PC-3 (cell line): Measurements from ENCODE around the gene CST6. TPM values are rescaled to one million over a fixed set of nuclear protein-coding genes. Genes with fewer than 3 reads are reported as not detected.

Experiments used
- ATAC-seq: fragments of 200-7000 bp; cut with Tn5 transposase; 2 replicates; pipeline ENCODE4 v1.9.1; 2020; ENCODE audit warnings: mild to moderate bottlenecking, moderate library complexity
- BruUV-seq: library from RNA; stranded (reverse); fragments of 400-500 nt; replicated peaks from 2 replicates; lab custom pipeline; 2021; lab: Mats Ljungman, UMichigan
- CTCF ChIA-PET: fragments of 300-600 bp; sonication (Branson Sonifier 250); formaldehyde crosslinking; loops from one replicate; lab custom pipeline; 2022; ENCODE audit warnings: antibody characterized with exemption; lab: Charles Lee
- POLR2A ChIA-PET: fragments of 300-600 bp; sonication (Branson Sonifier 250); formaldehyde crosslinking; loops from one replicate; lab custom pipeline; 2022; ENCODE audit warnings: antibody characterized with exemption; ENCODE audit not compliant: unreplicated experiment; lab: Charles Lee
- DNase-seq: peaks from one replicate; pipeline ENCODE4 v3.0.0-alpha.2; 2015
- H2AFZ ChIP-seq: fragments of 300-600 bp; sonication (generic); 2 replicates; pipeline ENCODE4 v1.6.0; 2016; ENCODE audit warnings: antibody characterized with exemption, low read length
- H3F3A ChIP-seq: fragments of 300-600 bp; sonication (generic); one replicate; pipeline ENCODE4 v1.6.0; 2017; ENCODE audit warnings: antibody characterized with exemption, low read length, control low read depth, mild to moderate bottlenecking; ENCODE audit not compliant: unreplicated experiment
- H3K27ac ChIP-seq: fragments of 300-600 bp; sonication (generic); 2 replicates; pipeline ENCODE4 v1.5.1; 2016; ENCODE audit warnings: mild to moderate bottlenecking, low read length
- H3K27me3 ChIP-seq: fragments of 300-600 bp; sonication (generic); 2 replicates; pipeline ENCODE4 v1.6.1; 2016; ENCODE audit warnings: low read length, mixed read lengths
- H3K36me3 ChIP-seq: fragments of 300-600 bp; sonication (generic); 2 replicates; pipeline ENCODE4 v1.6.1; 2016; ENCODE audit warnings: low read depth, mixed run types, low read length, mixed read lengths
- H3K4me1 ChIP-seq: fragments of 300-600 bp; sonication (generic); 2 replicates; pipeline ENCODE4 v1.5.1; 2016; ENCODE audit warnings: low read length; ENCODE audit not compliant: insufficient read depth
- H3K4me2 ChIP-seq: fragments of 300-600 bp; sonication (generic); 2 replicates; pipeline ENCODE4 v1.6.0; 2016; ENCODE audit warnings: low read length
- H3K4me3 ChIP-seq: fragments of 300-600 bp; sonication (generic); 2 replicates; pipeline ENCODE4 v1.5.1; 2016; ENCODE audit warnings: mild to moderate bottlenecking, low read length, mixed read lengths
- H3K79me2 ChIP-seq: fragments of 300-600 bp; sonication (generic); 2 replicates; pipeline ENCODE4 v1.6.1; 2017; ENCODE audit warnings: low read length, mixed read lengths
- H3K9ac ChIP-seq: fragments of 300-600 bp; sonication (generic); 2 replicates; pipeline ENCODE4 v1.6.0; 2016; ENCODE audit warnings: mild to moderate bottlenecking, low read length
- H3K9me2 ChIP-seq: fragments of 300-600 bp; sonication (generic); replicated peaks from 2 replicates; pipeline ENCODE4 v1.6.1; 2016; ENCODE audit warnings: mixed run types, low read length, mixed read lengths
- H3K9me3 ChIP-seq: fragments of 300-600 bp; sonication (generic); 2 replicates; pipeline ENCODE4 v1.6.1; 2016; ENCODE audit warnings: low read length, mixed read lengths
- H4K20me1 ChIP-seq: fragments of 300-600 bp; sonication (generic); 2 replicates; pipeline ENCODE4 v1.6.1; 2016; ENCODE audit warnings: low read length, mixed read lengths
- CTCF ChIP-seq: fragments of 300-600 bp; sonication (generic); conservative IDR thresholded peaks from 2 replicates; pipeline ENCODE4 v1.5.1; 2017; ENCODE audit warnings: antibody characterized with exemption, low read depth, mild to moderate bottlenecking, low read length
- EZH2 ChIP-seq: fragments of 300-600 bp; sonication (generic); IDR thresholded peaks from one replicate; pipeline ENCODE4 v1.6.1; 2017; ENCODE audit warnings: antibody characterized with exemption, mild to moderate bottlenecking, low read length; ENCODE audit not compliant: unreplicated experiment
- EZH2phosphoT487 ChIP-seq: fragments of 300-600 bp; sonication (generic); IDR thresholded peaks from 2 replicates; pipeline ENCODE4 v1.6.1; 2018; ENCODE audit warnings: mild to moderate bottlenecking, antibody characterized with exemption, low read length, borderline replicate concordance
- intact Hi-C: fragments of 100-400 bp; cut with micrococcal nuclease; formaldehyde crosslinking; loops from 2 replicates; pipeline ENCODE4 v1.9.0; 2023
- total RNA-seq: library from RNA; depleted of rRNA; stranded (reverse); fragments of >200 nt; gene quantifications from 2 replicates; pipeline ENCODE4 v1.2.3, GENCODE V29; 2014

The CST6 gene
- total RNA-seq, 1 experiment from 2014 or later, result 84.2 TPM

- no peak for TF ChIP-seq CTCF
- no peak; the same call in 1 of the 2 replicates for TF ChIP-seq EZH2phosphoT487
- TF ChIP-seq EZH2, result no peak
- Histone ChIP-seq H3F3A (no peaks in the 10 kb centered on the region), H3K36me3 (no peaks in the 10 kb centered on the region), H3K4me3 (peak overlapping the region; percentile 59), H3K9ac (no peak overlapping the region), H3K9me2 (no peaks in the 10 kb centered on the region), H3K4me2 (peak overlapping the region; percentile 84), H3K27me3 (no peaks in the 10 kb centered on the region), H4K20me1 (no peaks in the 10 kb centered on the region), H3K27ac (no peak overlapping the region), H2AFZ (peak overlapping the region; percentile 75), H3K4me1 (peaks cover 49% of the 10 kb centered on the region), H3K79me2 (no peaks in the 10 kb centered on the region), H3K9me3 (no peaks in the 10 kb centered on the region)
- no peak for ATAC-seq
- intact Hi-C loops, result no loop called here
- ChIA-PET POLR2A (no interaction called here), CTCF (no interaction called here)
- BruUV-seq, result no TSS peak
- DNase-seq, result no peak
Observed at GRCh38 chr11:66012371-66012945, 650 bp downstream of the CST6 start.

- intact Hi-C loops, result no loop called here
- Histone ChIP-seq H4K20me1 (no peaks in the 10 kb centered on the region), H3K79me2 (no peaks in the 10 kb centered on the region), H3K27me3 (no peaks in the 10 kb centered on the region), H3K36me3 (no peaks in the 10 kb centered on the region), H3K9me3 (no peaks in the 10 kb centered on the region), H3K9ac (no peak overlapping the region), H3K4me2 (peak overlapping the region; percentile 45), H3K4me1 (peaks cover 48% of the 10 kb centered on the region), H2AFZ (no peak overlapping the region), H3K4me3 (0 out of 2 replicates have a peak overlapping the region, but pooled peaks have one; percentile 6), H3K9me2 (no peaks in the 10 kb centered on the region), H3K27ac (no peak overlapping the region), H3F3A (no peaks in the 10 kb centered on the region)
- ChIA-PET CTCF (no interaction called here), POLR2A (no interaction called here)
- ATAC-seq, result peak; percentile 7; the same call in 1 of the 2 replicates
- peak; percentile 76 for DNase-seq
- no peak for TF ChIP-seq EZH2phosphoT487
- no peak for TF ChIP-seq CTCF
- TF ChIP-seq EZH2, result no peak
- BruUV-seq, result no TSS peak
Observed at GRCh38 chr11:66012946-66013761, 1.3 kb downstream of the CST6 start.

GRCh38 chr11:66013762-66014100 is 1.9 kb downstream of the CST6 start:
- TF ChIP-seq EZH2phosphoT487 (no peak), EZH2 (no peak), CTCF (no peak)
- Histone ChIP-seq H3F3A (no peaks in the 10 kb centered on the region), H3K36me3 (no peaks in the 10 kb centered on the region), H4K20me1 (no peaks in the 10 kb centered on the region), H3K4me3 (no peak overlapping the region), H3K27me3 (no peaks in the 10 kb centered on the region), H3K4me2 (no peak overlapping the region), H3K79me2 (no peaks in the 10 kb centered on the region), H3K4me1 (peaks cover 42% of the 10 kb centered on the region), H3K9me2 (no peaks in the 10 kb centered on the region), H3K9me3 (no peaks in the 10 kb centered on the region), H3K9ac (no peak overlapping the region), H3K27ac (no peak overlapping the region), H2AFZ (no peak overlapping the region)
- ATAC-seq, result no peak
- no TSS peak for BruUV-seq
- no peak for DNase-seq
- POLR2A ChIA-PET, result no interaction called here
- intact Hi-C loops, result no loop called here
- CTCF ChIA-PET, result no interaction called here
